ENCODE results near the gene TTR. TPM values are rescaled to one million over a fixed set of nuclear protein-coding genes. Genes with fewer than 3 reads are reported as not detected.

The TTR gene
- total RNA-seq, 4 donors from 2014 or later = not detected

GRCh38 chr18:31645411-31645810, 53.7 kb downstream of the TTR start:
- H3K4me3 ChIP-seq = no peak overlapping the region
- peaks cover 0 to 6% (median 0%) of the 10 kb centered on the region in 4 donors for H3K4me1 ChIP-seq
- H3K27ac ChIP-seq = no peak overlapping the region
- TF ChIP-seq EP300 (IDR thresholded peaks at IDR 0.05) = no peak
- TF ChIP-seq POLR2A (IDR thresholded peaks at IDR 0.05) = no peak
- no peak for TF ChIP-seq CTCF (IDR thresholded peaks at IDR 0.05)
- 92 to 94% methylated on average over 4 of the region's 4 CpGs for WGBS, 2 donors
- DNase-seq (ENCODE audit: low spot score in 2 of 2) = no peak
- H3K36me3 ChIP-seq = no peaks in the 10 kb centered on the region
- H3K9me3 ChIP-seq = no peaks in the 10 kb centered on the region
- no peaks in the 10 kb centered on the region for H3K27me3 ChIP-seq

GRCh38 chr18:31646332-31647126, 54.9 kb downstream of the TTR start:
- H3K27ac ChIP-seq = no peak overlapping the region
- WGBS, 2 donors = 57 to 60% methylated on average over 7 of the region's 7 CpGs
- no peaks in the 10 kb centered on the region for H3K9me3 ChIP-seq
- TF ChIP-seq EP300 (IDR thresholded peaks at IDR 0.05) = no peak
- TF ChIP-seq POLR2A (IDR thresholded peaks at IDR 0.05) = no peak
- no peak for TF ChIP-seq CTCF (IDR thresholded peaks at IDR 0.05)
- H3K4me3 ChIP-seq = no peak overlapping the region
- no peak for DNase-seq (ENCODE audit: low spot score in 2 of 2)
- H3K4me1 ChIP-seq = peaks cover 0 to 6% (median 0%) of the 10 kb centered on the region in 4 donors
- no peaks in the 10 kb centered on the region for H3K36me3 ChIP-seq
- H3K27me3 ChIP-seq = no peaks in the 10 kb centered on the region

- DNase-seq (ENCODE audit: low spot score in 2 of 2) = no peak
- no peaks in the 10 kb centered on the region for H3K9me3 ChIP-seq
- H3K27ac ChIP-seq = no peak overlapping the region
- no peak for TF ChIP-seq POLR2A (IDR thresholded peaks at IDR 0.05)
- no peak overlapping the region for H3K4me3 ChIP-seq
- H3K27me3 ChIP-seq = no peaks in the 10 kb centered on the region
- H3K36me3 ChIP-seq = no peaks in the 10 kb centered on the region
- WGBS, 2 donors = 63 to 67% methylated on average over 4 of the region's 4 CpGs
- peaks cover 0 to 6% (median 0%) of the 10 kb centered on the region in 4 donors for H3K4me1 ChIP-seq
Measured at GRCh38 chr18:31647127-31647753, 55.6 kb downstream of the TTR start.

Other genes with a start within 250 kb of the TTR start
- gene DSG4, start 215.1 kb upstream of the TTR start, total RNA-seq = not detected
- not detected for gene DSG3, start 144.1 kb upstream of the TTR start, total RNA-seq
- 1 to 10 TPM; 4.0 to 6.9 (median 5.7) TPM for gene DSG2, start 93.7 kb upstream of the TTR start, total RNA-seq
- gene B4GALT6, start 92.7 kb downstream of the TTR start, total RNA-seq = 1 to 10 TPM in 3 of 4 donors, under 1 TPM in 1; 0.98 to 2.1 (median 1.5) TPM
- gene SLC25A52, start 169.0 kb downstream of the TTR start, total RNA-seq = not detected